Breast epithelium (tissue), 4 donors: Measurements from ENCODE around the gene PDIA2. TPM values are rescaled to one million over a fixed set of nuclear protein-coding genes. Genes with fewer than 3 reads are reported as not detected.
"Not testable (repeated sequence)": the region's sequence is repeated elsewhere in the genome, so short reads cannot be mapped to it uniquely, and the experiment has no call there.

Experiments
- DNase-seq, 2 donors: peaks; one replicate each; pipeline ENCODE4 v3.0.0-alpha.2; 2019; ENCODE audit warnings: low spot score in 2 of 2
- H3K27ac ChIP-seq, 2 donors: fragments of 200-600 bp; sonication (generic) in 1 of 2; one replicate each; pipeline ENCODE4 v1.5.1; 2016 to 2019; ENCODE audit warnings: mild to moderate bottlenecking in 1 of 2
- H3K27me3 ChIP-seq, 2 donors: fragments of 200-600 bp; sonication (generic) in 1 of 2; one replicate each; pipeline versions ENCODE4 v1.5.1 to v1.6.0; 2017 to 2019; ENCODE audit warnings: control low read depth in 1 of 2, mild to moderate bottlenecking in 1 of 2
- H3K36me3 ChIP-seq: fragments of 200-600 bp; one replicate; pipeline ENCODE4 v1.5.1; 2019
- H3K4me1 ChIP-seq, 2 donors: fragments of 200-600 bp; sonication (generic); one replicate each; pipeline ENCODE4 v1.5.1; 2016 to 2019; ENCODE audit warnings: control low read depth in 1 of 2
- H3K4me3 ChIP-seq, 3 donors: fragments of 200-600 bp; sonication (generic); 1 replicate in 2 of 3; 2 replicates in 1 of 3; pipeline ENCODE4 v1.5.1; 2016 to 2019; ENCODE audit warnings: mild to moderate bottlenecking in 3 of 3, moderate library complexity in 2 of 3
- H3K9me3 ChIP-seq, 2 donors: fragments of 200-600 bp; sonication (generic) in 1 of 2; one replicate each; pipeline ENCODE4 v1.5.1; 2016 to 2019; ENCODE audit warnings: control low read depth in 1 of 2
- CTCF ChIP-seq, 3 donors: fragments of 450-650 bp; IDR thresholded peaks; one replicate each; pipeline ENCODE4 v1.5.1; 2016 to 2017; ENCODE audit warnings: antibody characterized with exemption in 3 of 3, mild to moderate bottlenecking in 3 of 3, moderate library complexity in 3 of 3
- POLR2A ChIP-seq: fragments of 450-650 bp; IDR thresholded peaks from one replicate; pipeline ENCODE4 v1.6.1; 2016; ENCODE audit warnings: antibody characterized with exemption, mild to moderate bottlenecking, moderate library complexity
- POLR2AphosphoS5 ChIP-seq, 3 donors: sonication (generic); formaldehyde crosslinking; IDR thresholded peaks; one replicate each; pipeline ENCODE4 v1.6.1; 2017; ENCODE audit warnings: antibody characterized with exemption in 3 of 3
- intact Hi-C: fragments of 100-400 bp; cut with DNase I; formaldehyde crosslinking; loops from one replicate; pipeline ENCODE4 v1.15.1; 2023; ENCODE audit warnings: low total_unique reads
- total RNA-seq, 3 donors: library from RNA; depleted of rRNA; stranded (reverse); fragments of >200 nt; gene quantifications; one replicate each; pipeline ENCODE4 v1.1.0, GENCODE V29; 2016

Gene PDIA2
- total RNA-seq, 3 donors from 2014 or later, result not detected

DNA sequence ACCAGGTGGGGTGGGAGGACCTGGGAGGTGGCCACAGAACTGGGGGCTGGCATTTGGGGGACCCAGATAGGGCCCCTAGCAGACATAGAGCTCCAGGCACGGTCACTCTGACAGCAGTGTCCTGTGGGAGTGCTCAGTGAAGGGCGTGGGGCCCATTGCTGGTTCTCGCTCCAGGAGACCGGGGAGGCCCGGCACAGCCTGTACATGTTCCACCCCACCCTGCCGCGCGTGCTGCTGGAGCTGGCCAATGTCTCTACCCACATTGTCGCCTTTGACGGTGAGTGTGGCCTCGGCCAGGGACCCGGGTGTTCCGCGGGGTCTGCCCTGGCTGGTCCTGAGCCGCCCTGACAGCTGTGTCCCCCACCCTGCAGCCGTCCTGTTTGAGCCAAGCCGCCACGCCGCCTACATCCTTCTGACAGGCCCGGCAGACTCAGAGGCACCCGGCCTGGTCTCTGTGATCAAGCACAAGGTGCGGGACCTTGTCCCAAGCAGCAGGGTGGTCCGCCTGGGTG is 18.5 kb upstream of the PDIA2 start:
- intact Hi-C loops, result no loop called here
- Histone ChIP-seq H3K36me3 (peaks cover 19% of the 10 kb centered on the region), H3K27ac (no peak overlapping the region), H3K4me1 (no peaks in the 10 kb centered on the region), H3K27me3 (no peaks in the 10 kb centered on the region), H3K4me3 (no peak overlapping the region), H3K9me3 (no peaks in the 10 kb centered on the region)
- DNase-seq, result no peak
- no peak for TF ChIP-seq POLR2A
- no peak for TF ChIP-seq CTCF (IDR thresholded peaks at IDR 0.05)
- no peak for TF ChIP-seq POLR2AphosphoS5 (IDR thresholded peaks at IDR 0.05)

GRCh38 chr16:265002-265529 is 17.9 kb upstream of the PDIA2 start:
- no peak overlapping the region for H3K4me3 ChIP-seq
- intact Hi-C loops, result no loop called here
- H3K27me3 ChIP-seq, result no peaks in the 10 kb centered on the region
- H3K36me3 ChIP-seq, result peaks cover 14% of the 10 kb centered on the region
- DNase-seq, result no peak
- no peaks in the 10 kb centered on the region for H3K4me1 ChIP-seq
- no peaks in the 10 kb centered on the region for H3K9me3 ChIP-seq
- TF ChIP-seq POLR2AphosphoS5 (IDR thresholded peaks at IDR 0.05) (no peak), CTCF (IDR thresholded peaks at IDR 0.05) (no peak), POLR2A (no peak)
- H3K27ac ChIP-seq, result no peak overlapping the region

GRCh38 chr16:265711-266110 is 17.3 kb upstream of the PDIA2 start:
- intact Hi-C loops, result no loop called here
- H3K9me3 ChIP-seq, result no peaks in the 10 kb centered on the region
- H3K27ac ChIP-seq, result no peak overlapping the region
- TF ChIP-seq CTCF (IDR thresholded peaks at IDR 0.05) (no peak), POLR2A (no peak), POLR2AphosphoS5 (IDR thresholded peaks at IDR 0.05) (no peak)
- H3K4me1 ChIP-seq, result no peaks in the 10 kb centered on the region
- H3K36me3 ChIP-seq, result peaks cover 10% of the 10 kb centered on the region
- no peak for DNase-seq
- no peaks in the 10 kb centered on the region for H3K27me3 ChIP-seq
- no peak overlapping the region for H3K4me3 ChIP-seq

DNA sequence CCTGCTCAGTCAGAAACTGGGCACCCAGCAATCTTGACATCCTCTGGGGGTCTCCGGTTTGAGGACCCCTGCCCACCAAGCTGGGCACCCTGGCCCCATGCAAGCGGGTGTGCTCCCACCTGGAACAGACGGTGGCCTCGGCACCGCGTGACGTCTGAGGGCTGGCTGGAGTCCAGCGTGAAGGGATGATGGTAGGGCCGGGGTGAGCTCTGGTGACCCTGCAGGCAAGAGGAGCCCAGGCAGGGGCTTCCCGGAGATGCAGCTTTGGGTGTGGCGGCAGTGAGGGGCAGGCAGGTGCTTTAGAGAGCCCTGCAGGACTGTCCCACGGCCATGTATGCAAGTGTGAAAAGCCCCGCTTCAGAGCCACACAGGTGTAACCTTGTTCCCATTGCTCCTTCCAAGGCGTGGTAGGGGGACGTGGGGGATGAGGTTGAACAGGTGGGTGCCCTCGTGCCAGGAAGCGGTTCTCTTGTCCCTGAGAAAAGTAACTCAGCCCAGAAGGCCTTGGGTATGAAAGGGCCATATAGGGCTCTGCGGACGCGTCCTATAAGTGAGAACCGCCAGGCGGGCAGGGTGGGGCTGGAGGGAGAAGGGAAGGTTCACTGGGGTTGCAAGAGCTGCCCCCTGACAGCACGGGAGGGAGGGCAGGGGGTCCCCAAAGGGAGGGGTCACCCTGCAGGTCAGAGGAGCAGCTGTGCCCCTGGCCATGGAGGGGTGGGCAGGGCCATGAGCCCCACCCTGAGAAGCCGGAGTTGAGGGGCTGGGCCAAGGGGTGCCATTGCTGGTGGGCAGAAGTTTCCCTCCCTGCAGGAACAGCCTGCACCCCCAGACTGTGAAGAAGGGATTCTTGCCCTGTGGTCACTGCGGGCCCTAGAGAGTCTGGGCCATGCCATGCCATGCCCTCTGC is 16.5 kb upstream of the PDIA2 start:
- intact Hi-C loops, result no loop called here
- Histone ChIP-seq H3K27me3 (no peaks in the 10 kb centered on the region), H3K4me1 (no peaks in the 10 kb centered on the region), H3K9me3 (no peaks in the 10 kb centered on the region), H3K36me3 (peaks cover 10% of the 10 kb centered on the region), H3K4me3 (no peak overlapping the region), H3K27ac (no peak overlapping the region)
- DNase-seq, result no peak
- no peak for TF ChIP-seq CTCF (IDR thresholded peaks at IDR 0.05)
- TF ChIP-seq POLR2AphosphoS5 (IDR thresholded peaks at IDR 0.05), result no peak
- no peak for TF ChIP-seq POLR2A

DNA sequence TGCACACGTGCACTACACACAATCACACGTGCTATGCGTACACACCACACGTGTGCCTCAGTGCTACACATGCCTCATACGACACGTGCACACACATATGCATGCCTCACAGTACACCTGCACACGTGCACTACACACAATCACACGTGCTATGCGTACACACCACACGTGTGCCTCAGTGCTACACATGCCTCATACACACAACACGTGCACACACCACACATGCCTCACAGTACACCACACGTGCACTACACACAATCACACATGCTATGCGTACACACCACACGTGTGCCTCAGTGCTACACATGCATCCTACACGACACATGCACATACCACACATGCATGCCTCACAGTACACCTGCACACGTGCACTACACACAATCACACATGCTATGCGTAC is 15.4 kb upstream of the PDIA2 start:
- DNase-seq, H3K4me1 ChIP-seq, H3K27ac ChIP-seq, H3K9me3 ChIP-seq, intact Hi-C loops, H3K27me3 ChIP-seq, H3K36me3 ChIP-seq, H3K4me3 ChIP-seq: not testable (repeated sequence)
